ENCODE results near the gene NPAS1.
"Not testable (repeated sequence)": the region's sequence is repeated elsewhere in the genome, so short reads cannot be mapped to it uniquely, and the experiment has no call there.

NPAS1 gene

GRCh38 chr19:47075179-47075810 is 55.7 kb downstream of the NPAS1 start:
- Histone ChIP-seq H3K27me3 (ENCODE audit: control insufficient read depth, insufficient read depth, low read length) (no peaks in the 10 kb centered on the region), H3K4me1 (ENCODE audit: control insufficient read depth, insufficient read depth, low read length) (no peaks in the 10 kb centered on the region), H3K9ac (ENCODE audit: low read depth, low read length) (no peak overlapping the region), H3K9me3 (ENCODE audit: control insufficient read depth, insufficient read depth, low read length) (no peaks in the 10 kb centered on the region), H3K4me3 (ENCODE audit: low read depth, low read length) (no peak overlapping the region), H3K36me3 (ENCODE audit: control insufficient read depth, insufficient read depth, low read length) (peaks cover 40% of the 10 kb centered on the region)

DNA sequence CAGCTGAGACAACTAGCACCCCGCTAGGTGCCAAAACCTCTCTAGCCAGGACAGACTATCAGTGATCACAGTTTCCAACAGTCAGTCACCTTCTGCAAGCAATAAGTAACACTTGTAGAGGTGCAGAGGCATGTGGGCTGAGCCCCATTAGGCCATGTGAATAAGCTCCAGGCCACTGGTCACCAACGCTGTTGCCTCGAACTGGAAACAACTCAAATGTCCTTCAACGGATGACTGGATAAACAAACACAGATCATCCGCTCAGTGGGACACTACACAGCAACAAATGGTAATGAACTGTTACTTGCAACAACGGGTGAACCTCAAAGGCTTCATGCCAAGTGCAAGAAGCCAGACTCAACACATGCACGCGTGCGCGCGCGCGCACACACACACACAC is 56.3 kb downstream of the NPAS1 start:
- Histone ChIP-seq H3K27me3 (ENCODE audit: control insufficient read depth, insufficient read depth, low read length) (no peaks in the 10 kb centered on the region), H3K9me3 (ENCODE audit: control insufficient read depth, insufficient read depth, low read length) (no peaks in the 10 kb centered on the region), H3K36me3 (ENCODE audit: control insufficient read depth, insufficient read depth, low read length) (peaks cover 39% of the 10 kb centered on the region), H3K4me1 (ENCODE audit: control insufficient read depth, insufficient read depth, low read length) (no peaks in the 10 kb centered on the region), H3K4me3 (ENCODE audit: low read depth, low read length) (no peak overlapping the region), H3K9ac (ENCODE audit: low read depth, low read length) (no peak overlapping the region)

- H3K4me3 ChIP-seq (ENCODE audit: low read depth, low read length); H3K9me3 ChIP-seq (ENCODE audit: control insufficient read depth, insufficient read depth, low read length); H3K27me3 ChIP-seq (ENCODE audit: control insufficient read depth, insufficient read depth, low read length); H3K4me1 ChIP-seq (ENCODE audit: control insufficient read depth, insufficient read depth, low read length); H3K9ac ChIP-seq (ENCODE audit: low read depth, low read length): not testable (repeated sequence)
- peaks cover 39% of the 10 kb centered on the region for H3K36me3 ChIP-seq (ENCODE audit: control insufficient read depth, insufficient read depth, low read length)
These were observed 58.7 kb downstream of the NPAS1 start for GRCh38 chr19:47078351-47078750.

DNA sequence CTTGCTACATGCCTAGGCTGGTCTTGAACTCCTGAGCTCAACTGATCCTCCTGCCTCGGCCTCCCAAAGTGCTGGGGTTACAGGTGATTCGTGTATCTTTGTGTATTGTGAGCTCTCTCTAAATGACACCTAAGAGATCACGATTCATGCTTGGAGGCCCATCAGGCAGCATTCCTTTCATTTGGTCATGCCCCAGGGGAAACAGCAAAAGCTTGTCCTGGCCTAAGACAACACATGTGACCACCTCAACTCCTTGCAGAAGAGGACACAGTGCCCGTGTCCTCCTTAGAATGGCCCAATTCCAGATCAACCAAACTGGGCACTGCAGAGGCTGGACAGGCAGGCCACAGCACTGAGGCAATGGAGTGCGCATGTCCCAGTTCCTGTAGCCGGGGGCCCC is 61.5 kb downstream of the NPAS1 start:
- Histone ChIP-seq H3K9ac (ENCODE audit: low read depth, low read length) (no peak overlapping the region), H3K9me3 (ENCODE audit: control insufficient read depth, insufficient read depth, low read length) (no peaks in the 10 kb centered on the region), H3K36me3 (ENCODE audit: control insufficient read depth, insufficient read depth, low read length) (peaks cover 43% of the 10 kb centered on the region), H3K4me3 (ENCODE audit: low read depth, low read length) (no peak overlapping the region), H3K4me1 (ENCODE audit: control insufficient read depth, insufficient read depth, low read length) (no peaks in the 10 kb centered on the region), H3K27me3 (ENCODE audit: control insufficient read depth, insufficient read depth, low read length) (no peaks in the 10 kb centered on the region)

DNA sequence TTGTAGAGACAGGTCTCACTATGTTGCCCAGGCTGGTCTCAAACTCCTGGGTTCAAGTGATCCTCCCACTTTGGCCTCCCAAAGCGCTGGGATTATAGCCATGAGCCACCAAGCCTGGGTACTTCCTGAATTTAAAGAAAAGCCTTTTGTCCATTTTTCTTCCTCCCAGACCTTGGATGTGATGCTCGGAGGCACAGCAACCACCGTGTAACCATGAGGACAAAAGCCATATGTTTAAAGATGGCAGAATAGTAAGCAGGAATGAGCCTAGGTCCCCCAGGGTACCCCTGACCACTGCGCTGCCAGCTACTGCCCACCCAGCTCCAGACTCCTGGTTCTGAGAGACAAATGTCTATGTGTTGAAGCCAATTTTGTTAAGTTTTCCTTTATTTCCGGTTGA is 62.9 kb downstream of the NPAS1 start:
- no peaks in the 10 kb centered on the region for H3K9me3 ChIP-seq (ENCODE audit: control insufficient read depth, insufficient read depth, low read length)
- H3K4me3 ChIP-seq (ENCODE audit: low read depth, low read length): no peak overlapping the region
- no peaks in the 10 kb centered on the region for H3K27me3 ChIP-seq (ENCODE audit: control insufficient read depth, insufficient read depth, low read length)
- peaks cover 40% of the 10 kb centered on the region for H3K36me3 ChIP-seq (ENCODE audit: control insufficient read depth, insufficient read depth, low read length)
- no peaks in the 10 kb centered on the region for H3K4me1 ChIP-seq (ENCODE audit: control insufficient read depth, insufficient read depth, low read length)
- no peak overlapping the region for H3K9ac ChIP-seq (ENCODE audit: low read depth, low read length)

GRCh38 chr19:47084879-47085439 is 65.3 kb downstream of the NPAS1 start:
- Histone ChIP-seq H3K36me3 (ENCODE audit: control insufficient read depth, insufficient read depth, low read length) (peaks cover 52% of the 10 kb centered on the region), H3K27me3 (ENCODE audit: control insufficient read depth, insufficient read depth, low read length) (no peaks in the 10 kb centered on the region), H3K9ac (ENCODE audit: low read depth, low read length) (no peak overlapping the region), H3K9me3 (ENCODE audit: control insufficient read depth, insufficient read depth, low read length) (no peaks in the 10 kb centered on the region), H3K4me3 (ENCODE audit: low read depth, low read length) (no peak overlapping the region), H3K4me1 (ENCODE audit: control insufficient read depth, insufficient read depth, low read length) (no peaks in the 10 kb centered on the region)

GRCh38 chr19:47086280-47086679 is 66.6 kb downstream of the NPAS1 start:
- Histone ChIP-seq H3K9ac (ENCODE audit: low read depth, low read length) (no peak overlapping the region), H3K9me3 (ENCODE audit: control insufficient read depth, insufficient read depth, low read length) (no peaks in the 10 kb centered on the region), H3K4me1 (ENCODE audit: control insufficient read depth, insufficient read depth, low read length) (no peaks in the 10 kb centered on the region), H3K36me3 (ENCODE audit: control insufficient read depth, insufficient read depth, low read length) (peaks cover 48% of the 10 kb centered on the region), H3K4me3 (ENCODE audit: low read depth, low read length) (no peak overlapping the region), H3K27me3 (ENCODE audit: control insufficient read depth, insufficient read depth, low read length) (no peaks in the 10 kb centered on the region)

DNA sequence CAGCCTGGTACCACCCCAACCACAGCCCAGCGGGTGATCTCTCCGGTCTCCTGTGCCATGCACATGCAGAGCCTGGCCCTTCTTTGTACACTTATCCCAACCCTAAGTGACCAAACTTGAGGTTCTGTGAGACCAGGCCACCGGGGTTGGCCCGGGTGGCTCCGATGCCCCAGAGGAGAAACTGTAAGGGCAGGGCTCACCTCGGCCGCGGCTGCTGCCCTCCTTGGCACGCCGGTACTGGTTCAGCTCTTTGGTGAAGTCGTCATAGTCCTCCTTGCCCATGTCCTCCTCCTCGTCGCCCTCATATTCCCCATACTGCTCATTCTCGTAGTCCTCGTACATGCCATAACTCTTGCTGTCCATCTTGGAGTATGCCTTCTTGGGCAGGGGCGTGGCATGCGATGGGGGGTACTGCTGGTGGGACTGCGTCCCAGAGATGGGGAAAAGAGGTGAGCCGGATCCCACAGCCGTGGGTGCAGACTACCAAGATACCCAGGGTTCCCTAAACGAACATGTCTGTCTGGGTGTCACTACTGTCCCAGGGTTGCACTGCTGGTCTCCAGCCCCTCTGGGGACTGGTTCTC is 70.2 kb downstream of the NPAS1 start:
- Histone ChIP-seq H3K4me1 (ENCODE audit: control insufficient read depth, insufficient read depth, low read length) (peaks cover 3% of the 10 kb centered on the region), H3K4me3 (ENCODE audit: low read depth, low read length) (no peak overlapping the region), H3K27me3 (ENCODE audit: control insufficient read depth, insufficient read depth, low read length) (no peaks in the 10 kb centered on the region), H3K9ac (ENCODE audit: low read depth, low read length) (no peak overlapping the region), H3K9me3 (ENCODE audit: control insufficient read depth, insufficient read depth, low read length) (no peaks in the 10 kb centered on the region), H3K36me3 (ENCODE audit: control insufficient read depth, insufficient read depth, low read length) (peaks cover 28% of the 10 kb centered on the region)

DNA sequence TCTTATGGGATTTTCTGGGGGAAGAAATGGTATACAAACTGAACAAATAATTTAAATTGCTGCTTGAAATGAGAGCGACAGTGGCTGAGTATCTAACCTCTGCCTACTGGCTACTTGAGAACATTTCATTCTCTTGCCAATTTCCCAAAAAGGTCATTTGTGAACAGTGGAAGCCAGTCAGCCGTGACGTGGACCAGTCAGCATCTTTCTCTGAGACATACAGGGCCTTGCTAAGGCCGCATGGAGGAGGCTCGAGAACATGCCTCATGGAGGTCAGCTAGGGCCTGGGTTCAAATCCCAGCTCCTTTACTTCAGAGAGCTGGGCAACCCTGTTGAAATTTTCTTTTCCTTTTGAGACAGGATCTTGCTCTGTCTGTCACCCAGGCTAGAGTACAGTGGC is 73.6 kb downstream of the NPAS1 start:
- no peaks in the 10 kb centered on the region for H3K27me3 ChIP-seq (ENCODE audit: control insufficient read depth, insufficient read depth, low read length)
- H3K4me1 ChIP-seq (ENCODE audit: control insufficient read depth, insufficient read depth, low read length): peaks cover 6% of the 10 kb centered on the region
- H3K9me3 ChIP-seq (ENCODE audit: control insufficient read depth, insufficient read depth, low read length): no peaks in the 10 kb centered on the region
- no peak overlapping the region for H3K9ac ChIP-seq (ENCODE audit: low read depth, low read length)
- H3K36me3 ChIP-seq (ENCODE audit: control insufficient read depth, insufficient read depth, low read length): peaks cover 20% of the 10 kb centered on the region
- H3K4me3 ChIP-seq (ENCODE audit: low read depth, low read length): no peak overlapping the region

- H3K36me3 ChIP-seq (ENCODE audit: control insufficient read depth, insufficient read depth, low read length): peaks cover 16% of the 10 kb centered on the region
These were observed 74.2 kb downstream of the NPAS1 start for GRCh38 chr19:47093841-47094240.

DNA sequence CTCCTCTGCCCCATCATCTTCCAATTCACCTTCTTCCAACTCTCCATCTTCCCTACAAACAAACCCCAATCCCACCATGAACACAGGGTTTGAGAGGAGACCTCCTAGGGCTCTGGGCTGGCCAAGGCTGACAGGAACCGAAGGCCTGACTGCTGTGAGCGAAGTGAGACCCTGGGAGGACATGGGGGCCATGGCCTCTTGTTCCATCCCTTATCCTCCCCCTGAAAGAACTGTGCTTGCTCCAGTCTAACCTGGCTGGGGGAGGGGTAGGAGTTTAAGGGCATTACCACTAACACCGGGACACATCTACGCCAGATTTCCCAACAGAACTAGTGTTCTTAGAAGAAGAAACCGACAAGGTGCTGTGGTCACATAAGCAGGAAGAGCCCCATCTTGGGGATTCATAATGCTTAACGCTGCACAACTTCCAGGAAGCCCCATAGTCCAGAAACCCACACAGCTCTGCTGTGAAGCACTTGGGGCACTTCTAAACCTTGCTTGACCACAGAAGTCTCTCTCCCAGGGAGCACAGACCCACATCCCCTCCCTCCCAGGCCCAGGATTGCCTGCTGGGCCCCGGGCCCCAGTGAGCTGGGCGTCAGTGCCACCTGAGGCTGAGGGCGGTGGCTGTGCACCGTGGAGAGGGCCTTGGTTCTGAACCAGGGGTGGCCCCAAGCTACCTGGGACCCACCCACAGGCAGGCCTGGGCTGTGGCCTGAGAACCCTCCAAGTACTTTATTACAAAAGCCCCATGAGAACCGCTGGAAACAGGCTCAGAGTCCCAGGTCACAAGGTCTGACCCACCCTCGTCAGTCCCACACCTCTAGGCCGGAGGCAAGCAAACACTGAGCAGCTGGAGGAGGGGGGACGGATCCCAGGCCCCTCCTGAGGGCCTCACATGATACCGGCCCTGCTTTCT is 75.2 kb downstream of the NPAS1 start:
- H3K4me1 ChIP-seq (ENCODE audit: control insufficient read depth, insufficient read depth, low read length): peaks cover 15% of the 10 kb centered on the region
- H3K27me3 ChIP-seq (ENCODE audit: control insufficient read depth, insufficient read depth, low read length): no peaks in the 10 kb centered on the region
- H3K9ac ChIP-seq (ENCODE audit: low read depth, low read length): peak overlapping the region; percentile 61
- no peaks in the 10 kb centered on the region for H3K9me3 ChIP-seq (ENCODE audit: control insufficient read depth, insufficient read depth, low read length)
- H3K4me3 ChIP-seq (ENCODE audit: low read depth, low read length): no peak overlapping the region
- peaks cover 9% of the 10 kb centered on the region for H3K36me3 ChIP-seq (ENCODE audit: control insufficient read depth, insufficient read depth, low read length)

More at GRCh38 chr19:47093841-47094240, 74.2 kb downstream of the NPAS1 start:
- H3K27me3 ChIP-seq (ENCODE audit: control insufficient read depth, insufficient read depth, low read length): no peaks in the 10 kb centered on the region
- no peak overlapping the region for H3K4me3 ChIP-seq (ENCODE audit: low read depth, low read length)
- no peak overlapping the region for H3K9ac ChIP-seq (ENCODE audit: low read depth, low read length)
- H3K4me1 ChIP-seq (ENCODE audit: control insufficient read depth, insufficient read depth, low read length): peaks cover 11% of the 10 kb centered on the region
- no peaks in the 10 kb centered on the region for H3K9me3 ChIP-seq (ENCODE audit: control insufficient read depth, insufficient read depth, low read length)

Data from iPS-15b (cell line).